ENCODE measurements around the gene MAP6.

The MAP6 gene

DNA sequence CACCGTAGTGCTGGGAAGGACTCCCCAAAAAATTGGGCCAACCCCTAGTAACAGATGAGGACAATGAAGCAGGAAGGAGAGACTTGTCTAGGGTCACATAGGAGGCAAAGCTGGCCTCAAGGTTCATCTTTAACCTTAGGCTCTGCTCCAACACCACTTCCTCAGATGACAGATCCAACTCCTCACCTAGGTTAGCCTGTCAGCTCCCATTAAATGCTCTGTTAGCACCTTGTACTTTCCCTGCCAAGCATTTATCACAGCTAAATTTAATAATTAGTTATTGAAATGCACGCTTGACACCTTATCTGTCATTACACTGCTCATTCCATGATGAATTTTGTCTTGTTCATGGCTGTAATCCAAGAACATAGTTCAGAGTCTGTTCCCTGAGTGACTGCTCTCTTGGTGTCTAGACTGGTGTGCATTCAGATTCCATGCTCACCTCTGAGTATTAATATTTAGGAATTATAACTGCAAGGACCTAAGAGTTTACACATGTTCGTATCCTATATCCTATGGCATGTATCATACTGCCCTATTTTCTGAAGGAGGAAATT, 18.6 kb downstream of the MAP6 start:
- no peak for DNase-seq
- Histone ChIP-seq H3K4me3 (ENCODE audit: low read length) (no peak overlapping the region), H3F3A (ENCODE audit: insufficient read depth, low read length) (no peaks in the 10 kb centered on the region), H3K79me2 (ENCODE audit: low read length) (no peaks in the 10 kb centered on the region), H2AFZ (ENCODE audit: low read length) (no peak overlapping the region), H3K9me3 (replicated peaks; ENCODE audit: insufficient read depth, low read length) (no peaks in the 10 kb centered on the region), H3K4me2 (ENCODE audit: low read depth, low read length) (no peak overlapping the region), H3K9ac (ENCODE audit: low read length) (no peak overlapping the region), H3K27ac (ENCODE audit: low read length) (no peak overlapping the region), H3K4me1 (ENCODE audit: low read length) (no peaks in the 10 kb centered on the region), H3K27me3 (replicated peaks; ENCODE audit: insufficient read depth, low read length) (no peaks in the 10 kb centered on the region), H4K20me1 (ENCODE audit: insufficient read depth, low read length) (no peaks in the 10 kb centered on the region), H3K9me2 (replicated peaks; ENCODE audit: insufficient read depth, low read length) (no peaks in the 10 kb centered on the region), H3K36me3 (replicated peaks; ENCODE audit: insufficient read depth, low read length) (no peaks in the 10 kb centered on the region)
- TF ChIP-seq EZH2phosphoT487 (IDR thresholded peaks at IDR 0.05; ENCODE audit: low read length) (no peak), EZH2 (optimal IDR thresholded peaks at IDR 0.05; ENCODE audit: low read depth, low read length) (no peak)
- TF ChIP-seq, protein P1, sequence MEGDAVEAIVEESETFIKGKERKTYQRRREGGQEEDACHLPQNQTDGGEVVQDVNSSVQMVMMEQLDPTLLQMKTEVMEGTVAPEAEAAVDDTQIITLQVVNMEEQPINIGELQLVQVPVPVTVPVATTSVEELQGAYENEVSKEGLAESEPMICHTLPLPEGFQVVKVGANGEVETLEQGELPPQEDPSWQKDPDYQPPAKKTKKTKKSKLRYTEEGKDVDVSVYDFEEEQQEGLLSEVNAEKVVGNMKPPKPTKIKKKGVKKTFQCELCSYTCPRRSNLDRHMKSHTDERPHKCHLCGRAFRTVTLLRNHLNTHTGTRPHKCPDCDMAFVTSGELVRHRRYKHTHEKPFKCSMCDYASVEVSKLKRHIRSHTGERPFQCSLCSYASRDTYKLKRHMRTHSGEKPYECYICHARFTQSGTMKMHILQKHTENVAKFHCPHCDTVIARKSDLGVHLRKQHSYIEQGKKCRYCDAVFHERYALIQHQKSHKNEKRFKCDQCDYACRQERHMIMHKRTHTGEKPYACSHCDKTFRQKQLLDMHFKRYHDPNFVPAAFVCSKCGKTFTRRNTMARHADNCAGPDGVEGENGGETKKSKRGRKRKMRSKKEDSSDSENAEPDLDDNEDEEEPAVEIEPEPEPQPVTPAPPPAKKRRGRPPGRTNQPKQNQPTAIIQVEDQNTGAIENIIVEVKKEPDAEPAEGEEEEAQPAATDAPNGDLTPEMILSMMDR (IDR thresholded peaks at IDR 0.05; ENCODE audit: low read length), result no peak

DNA sequence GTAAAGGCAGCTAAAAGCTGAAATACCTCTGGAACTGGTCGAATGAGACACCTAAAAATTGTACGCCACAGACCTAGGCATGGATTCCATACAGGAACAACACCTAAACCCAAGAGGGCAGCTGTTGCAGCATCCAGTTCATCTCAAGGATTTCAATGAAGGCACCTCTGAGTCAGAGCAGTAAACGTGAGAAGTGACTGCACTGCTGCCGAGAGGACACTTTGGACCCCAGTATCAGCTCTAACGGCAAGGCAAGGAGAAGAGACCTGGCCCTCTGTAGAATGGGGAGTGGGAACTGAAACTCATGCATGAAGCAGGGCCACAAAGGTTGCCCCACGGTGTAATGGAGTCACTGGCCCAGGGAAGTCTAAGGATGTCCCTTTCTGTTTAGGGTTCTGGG, 23.9 kb downstream of the MAP6 start:
- no peaks in the 10 kb centered on the region for H3K4me1 ChIP-seq (ENCODE audit: low read length)
- no peaks in the 10 kb centered on the region for H3K79me2 ChIP-seq (ENCODE audit: low read length)
- no peaks in the 10 kb centered on the region for H3K9me3 ChIP-seq (replicated peaks; ENCODE audit: insufficient read depth, low read length)
- no peak overlapping the region for H3K4me2 ChIP-seq (ENCODE audit: low read depth, low read length)
- no peaks in the 10 kb centered on the region for H3K9me2 ChIP-seq (replicated peaks; ENCODE audit: insufficient read depth, low read length)
- no peaks in the 10 kb centered on the region for H3K27me3 ChIP-seq (replicated peaks; ENCODE audit: insufficient read depth, low read length)
- no peaks in the 10 kb centered on the region for H3F3A ChIP-seq (ENCODE audit: insufficient read depth, low read length)
- H3K4me3 ChIP-seq (ENCODE audit: low read length), result no peak overlapping the region
- H3K36me3 ChIP-seq (replicated peaks; ENCODE audit: insufficient read depth, low read length), result no peaks in the 10 kb centered on the region
- no peak for TF ChIP-seq EZH2 (optimal IDR thresholded peaks at IDR 0.05; ENCODE audit: low read depth, low read length)
- no peak for TF ChIP-seq EZH2phosphoT487 (IDR thresholded peaks at IDR 0.05; ENCODE audit: low read length)
- TF ChIP-seq, protein P1 (IDR thresholded peaks at IDR 0.05; ENCODE audit: low read length), result no peak
- no peaks in the 10 kb centered on the region for H4K20me1 ChIP-seq (ENCODE audit: insufficient read depth, low read length)
- H3K27ac ChIP-seq (ENCODE audit: low read length), result no peak overlapping the region
- no peak for DNase-seq
- H2AFZ ChIP-seq (ENCODE audit: low read length), result no peak overlapping the region
- no peak overlapping the region for H3K9ac ChIP-seq (ENCODE audit: low read length)

DNA sequence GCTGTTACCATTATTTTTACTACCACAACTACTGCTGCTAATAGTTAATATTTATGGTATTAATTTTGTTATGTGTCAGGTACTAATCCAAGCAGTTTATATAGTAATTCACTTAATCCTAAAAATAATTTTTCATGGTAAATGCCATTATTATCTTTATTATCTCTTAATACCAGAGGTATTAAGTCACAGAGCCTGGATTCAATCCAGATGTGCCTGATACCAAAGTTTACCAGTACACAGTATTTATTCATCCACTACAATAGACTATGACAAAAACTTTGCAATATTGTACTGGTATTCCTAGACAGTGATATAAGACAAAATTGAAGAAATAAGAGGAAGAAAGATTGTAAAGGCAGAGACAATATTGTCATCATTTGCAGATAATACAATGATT, 24.5 kb downstream of the MAP6 start:
- Histone ChIP-seq H3K27ac (ENCODE audit: low read length) (no peak overlapping the region), H3K9me3 (replicated peaks; ENCODE audit: insufficient read depth, low read length) (no peaks in the 10 kb centered on the region), H4K20me1 (ENCODE audit: insufficient read depth, low read length) (no peaks in the 10 kb centered on the region), H3F3A (ENCODE audit: insufficient read depth, low read length) (no peaks in the 10 kb centered on the region), H3K79me2 (ENCODE audit: low read length) (no peaks in the 10 kb centered on the region), H3K4me3 (ENCODE audit: low read length) (no peak overlapping the region), H3K9ac (ENCODE audit: low read length) (no peak overlapping the region), H3K4me1 (ENCODE audit: low read length) (no peaks in the 10 kb centered on the region), H3K27me3 (replicated peaks; ENCODE audit: insufficient read depth, low read length) (no peaks in the 10 kb centered on the region), H3K9me2 (replicated peaks; ENCODE audit: insufficient read depth, low read length) (no peaks in the 10 kb centered on the region), H2AFZ (ENCODE audit: low read length) (no peak overlapping the region), H3K4me2 (ENCODE audit: low read depth, low read length) (no peak overlapping the region), H3K36me3 (replicated peaks; ENCODE audit: insufficient read depth, low read length) (no peaks in the 10 kb centered on the region)
- no peak for DNase-seq
- TF ChIP-seq EZH2 (optimal IDR thresholded peaks at IDR 0.05; ENCODE audit: low read depth, low read length), result no peak
- TF ChIP-seq, protein P1 (IDR thresholded peaks at IDR 0.05; ENCODE audit: low read length), result no peak
- TF ChIP-seq EZH2phosphoT487 (IDR thresholded peaks at IDR 0.05; ENCODE audit: low read length), result no peak

Measured in MM.1S (cell line).